OCI-M2 (cell line): ENCODE measurements around the gene RSPO4.
"Not testable (repeated sequence)": the region's sequence is repeated elsewhere in the genome, so short reads cannot be mapped to it uniquely, and the experiment has no call there.

Experiments
- DNase-seq: peaks from one replicate; lab custom pipeline; 2025; ENCODE audit not compliant: unreplicated experiment; lab: John Stamatoyannopoulos, UW

RSPO4 gene

GRCh38 chr20:1001911-1002681, at the start of gene RSPO4:
TSS of gene RSPO4 (minus strand) at chr20:1002311. CDS start at chr20:1002164, 147 bp downstream.
- no peak for DNase-seq

GRCh38 chr20:1050440-1050839, 48.3 kb upstream of the RSPO4 start:
- DNase-seq, result no peak

GRCh38 chr20:1045860-1046418, 43.8 kb upstream of the RSPO4 start:
- no peak for DNase-seq

GRCh38 chr20:1041845-1042390, 39.8 kb upstream of the RSPO4 start:
- DNase-seq, result no peak

GRCh38 chr20:1038205-1038604, 36.1 kb upstream of the RSPO4 start:
- no peak for DNase-seq

DNA sequence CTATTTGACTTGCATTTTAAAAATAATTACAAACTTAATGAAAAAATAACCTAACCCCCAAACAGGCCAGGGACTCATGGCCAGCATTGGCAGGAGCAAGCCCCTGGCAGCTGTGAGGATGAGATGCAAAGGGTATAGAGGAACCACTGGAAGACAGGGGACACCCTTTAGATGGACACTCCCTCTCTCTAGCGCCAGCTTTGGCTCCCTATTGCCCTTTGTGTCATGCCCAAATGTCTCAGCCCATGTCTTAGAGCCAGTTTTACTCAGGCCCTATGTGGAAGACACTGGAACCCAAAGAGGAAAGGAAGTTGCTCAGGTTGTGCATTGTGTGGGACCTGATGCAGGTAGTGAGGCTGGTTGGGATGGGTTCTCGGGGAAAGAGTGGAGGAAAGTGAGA, 34.9 kb upstream of the RSPO4 start:
- DNase-seq, result no peak

DNA sequence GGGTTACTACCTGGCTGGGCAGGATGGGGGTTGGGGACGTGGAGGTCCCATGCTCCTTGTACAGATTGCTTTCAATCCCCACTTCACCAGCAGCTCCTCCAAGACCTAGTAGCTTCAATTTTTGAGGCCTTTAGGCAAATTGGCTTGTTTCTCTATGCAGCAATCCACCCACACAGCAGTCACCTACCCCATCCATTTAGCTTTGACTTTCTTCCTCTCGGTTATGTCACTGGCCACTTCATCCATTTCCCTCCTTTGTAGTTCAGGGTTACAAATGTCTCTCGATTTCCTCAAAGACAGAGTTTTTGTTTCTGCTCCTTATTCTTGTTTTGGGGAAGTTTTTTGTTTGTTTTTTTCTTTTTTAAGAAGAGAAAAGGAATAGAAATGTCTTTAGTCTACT, 33.4 kb upstream of the RSPO4 start:
- no peak for DNase-seq

DNA sequence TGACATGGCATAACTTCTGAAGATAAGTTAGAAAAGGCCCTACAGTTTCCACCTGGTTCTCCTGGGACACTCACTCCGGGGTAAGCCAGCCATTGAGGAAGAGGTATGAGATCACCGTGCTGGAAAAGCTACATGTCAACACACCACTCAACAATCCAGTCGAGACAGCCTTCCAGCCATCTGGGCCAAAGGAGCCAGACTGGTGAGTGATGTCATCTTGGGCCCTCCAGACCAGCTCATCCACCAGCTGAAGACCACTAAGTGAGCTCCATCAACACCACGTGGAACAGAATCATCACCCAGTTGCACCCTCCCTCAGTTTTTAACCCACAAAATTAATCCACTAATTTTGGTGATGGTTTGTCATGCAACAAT, 32.3 kb upstream of the RSPO4 start:
- DNase-seq, result no peak

- DNase-seq, result no peak
Observed at GRCh38 chr20:1033751-1034414, 31.8 kb upstream of the RSPO4 start.

DNA sequence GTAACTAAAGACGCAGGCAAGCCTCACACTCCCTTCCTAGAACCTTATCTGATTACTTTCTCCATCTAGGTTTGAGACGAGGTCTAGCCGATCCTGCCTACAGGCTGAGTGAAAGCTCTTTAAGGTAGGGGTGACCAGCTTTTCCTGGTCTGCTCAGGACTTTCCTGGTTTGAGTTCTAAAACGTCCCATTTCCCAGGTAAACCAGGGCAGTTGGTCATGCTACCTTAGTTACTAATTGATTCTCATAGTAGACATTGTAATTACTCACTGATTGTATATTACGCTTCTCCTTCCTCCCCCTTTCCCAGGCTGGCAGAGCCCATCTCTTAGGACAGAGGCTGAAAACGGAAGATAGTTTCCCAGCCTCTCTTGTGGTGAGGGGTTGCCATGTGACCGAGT, 27.9 kb upstream of the RSPO4 start:
- DNase-seq, result no peak

DNA sequence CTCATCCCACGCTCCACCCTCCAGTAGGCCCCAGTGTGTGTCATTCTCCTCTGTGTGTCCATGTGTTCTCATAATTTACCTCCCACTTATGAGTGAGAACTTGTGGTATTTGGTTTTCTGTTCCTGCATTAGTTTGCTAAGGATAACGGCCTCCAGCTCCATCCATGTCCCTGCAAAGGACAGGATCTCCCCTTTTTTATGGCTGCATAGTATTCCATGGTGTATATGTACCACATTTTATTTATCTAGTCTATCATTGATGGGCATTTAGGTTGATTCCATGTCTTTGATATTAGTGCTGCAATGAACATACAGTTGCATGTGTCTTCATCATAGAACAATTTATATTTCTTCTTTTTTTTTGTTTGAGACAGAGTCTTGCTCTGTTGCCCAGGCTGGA, 24.1 kb upstream of the RSPO4 start:
- not testable (repeated sequence) for DNase-seq

DNA sequence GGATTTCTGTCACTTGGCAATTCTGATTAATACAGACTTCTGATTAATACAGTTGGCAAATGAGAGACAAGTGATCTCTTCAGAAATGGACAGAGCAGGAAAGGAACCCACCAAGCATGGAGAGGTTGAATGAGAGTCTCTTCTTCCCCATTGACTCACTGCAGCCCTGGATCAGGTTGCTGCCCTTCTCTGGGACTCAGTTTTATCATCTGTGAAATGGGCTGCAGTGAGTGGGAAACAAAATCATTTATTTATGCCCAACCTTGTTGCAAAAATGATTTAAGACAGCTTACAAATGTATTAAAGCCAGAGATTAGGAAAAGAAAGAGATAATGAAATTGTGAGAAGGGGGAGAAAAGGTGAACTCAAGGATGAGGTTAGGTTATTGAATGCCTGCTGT, 20.8 kb upstream of the RSPO4 start:
- DNase-seq, result no peak

GRCh38 chr20:1020614-1021013, 18.5 kb upstream of the RSPO4 start:
- no peak for DNase-seq

- no peak for DNase-seq
Observed at GRCh38 chr20:1019344-1019743, 17.2 kb upstream of the RSPO4 start.

DNA sequence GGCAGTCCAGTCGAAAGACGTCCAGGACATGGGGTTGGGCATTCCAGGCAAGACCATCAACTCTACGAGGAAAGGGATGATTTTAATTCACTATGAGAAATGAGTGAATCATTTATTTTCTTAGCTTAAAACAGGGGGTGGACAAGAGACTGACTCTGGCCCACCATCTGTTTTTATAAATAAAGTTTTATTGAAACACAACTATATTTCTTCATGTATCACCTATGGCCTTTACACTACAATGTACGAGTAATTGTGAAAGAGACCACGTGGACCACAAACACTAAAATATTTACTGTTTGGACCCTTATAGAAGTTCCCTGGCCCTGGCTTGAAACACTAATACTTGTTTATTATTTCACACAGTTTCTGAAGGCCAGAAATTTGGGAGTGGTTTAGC, 15.6 kb upstream of the RSPO4 start:
- DNase-seq, result no peak

- DNase-seq, result no peak
Observed at GRCh38 chr20:1015181-1015580, 13.1 kb upstream of the RSPO4 start.

DNA sequence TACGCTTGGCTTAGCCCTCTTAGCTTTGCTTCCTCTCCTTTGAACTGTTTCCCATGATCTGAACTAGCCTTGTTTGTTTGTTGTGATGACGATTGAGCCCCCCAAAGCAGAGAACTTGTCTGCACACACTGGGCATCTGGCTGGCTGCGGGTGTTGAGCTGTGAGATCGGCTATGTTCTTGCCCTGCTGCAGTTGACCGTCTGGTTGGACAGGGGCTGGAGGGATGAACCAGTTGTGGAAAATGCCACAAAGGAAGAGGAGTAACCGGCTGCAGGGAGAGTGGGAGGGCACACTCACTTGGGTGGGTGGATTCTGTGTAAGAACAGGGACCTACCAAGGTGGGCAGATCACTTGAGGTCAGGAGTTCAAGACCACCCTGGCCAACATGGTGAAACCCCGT, 12.4 kb upstream of the RSPO4 start:
- DNase-seq, result no peak

DNA sequence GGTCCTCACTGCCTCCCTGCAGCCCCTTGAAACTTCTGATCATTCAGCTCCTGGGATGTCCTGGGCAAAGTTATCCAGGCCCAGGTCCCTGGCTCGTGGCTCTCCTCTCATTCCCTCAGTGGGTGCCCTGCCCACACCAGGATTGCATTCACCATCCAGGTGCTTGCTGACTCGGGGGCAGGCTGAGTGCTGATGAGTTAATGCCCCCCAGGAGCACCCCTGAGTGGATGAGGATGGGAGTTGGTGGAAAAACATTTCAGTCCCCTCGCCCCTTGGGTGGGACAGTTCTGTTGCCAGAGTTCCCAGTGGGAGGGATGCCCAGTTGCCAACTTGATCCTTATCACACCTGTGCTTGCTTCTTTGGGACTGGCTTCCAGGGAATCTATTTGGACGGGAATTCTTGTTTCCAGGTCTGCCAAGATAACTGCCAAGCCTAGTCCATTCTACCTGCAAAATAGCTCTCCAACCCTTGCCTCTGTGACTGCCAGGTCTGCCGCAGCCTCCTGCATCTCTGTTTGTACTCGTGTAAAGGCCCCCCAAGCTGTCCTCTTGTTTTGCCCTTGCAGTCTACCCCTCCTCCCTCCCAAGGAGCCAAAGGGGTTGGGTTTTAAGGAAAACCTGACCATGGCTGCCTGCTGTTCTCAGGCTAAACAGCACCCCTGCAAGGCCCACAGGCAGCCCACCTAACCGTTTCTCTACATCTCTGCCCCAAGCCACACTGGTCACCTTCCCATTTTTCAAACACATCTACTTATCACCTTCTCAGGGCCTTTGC, 11.6 kb upstream of the RSPO4 start:
- no peak for DNase-seq

DNA sequence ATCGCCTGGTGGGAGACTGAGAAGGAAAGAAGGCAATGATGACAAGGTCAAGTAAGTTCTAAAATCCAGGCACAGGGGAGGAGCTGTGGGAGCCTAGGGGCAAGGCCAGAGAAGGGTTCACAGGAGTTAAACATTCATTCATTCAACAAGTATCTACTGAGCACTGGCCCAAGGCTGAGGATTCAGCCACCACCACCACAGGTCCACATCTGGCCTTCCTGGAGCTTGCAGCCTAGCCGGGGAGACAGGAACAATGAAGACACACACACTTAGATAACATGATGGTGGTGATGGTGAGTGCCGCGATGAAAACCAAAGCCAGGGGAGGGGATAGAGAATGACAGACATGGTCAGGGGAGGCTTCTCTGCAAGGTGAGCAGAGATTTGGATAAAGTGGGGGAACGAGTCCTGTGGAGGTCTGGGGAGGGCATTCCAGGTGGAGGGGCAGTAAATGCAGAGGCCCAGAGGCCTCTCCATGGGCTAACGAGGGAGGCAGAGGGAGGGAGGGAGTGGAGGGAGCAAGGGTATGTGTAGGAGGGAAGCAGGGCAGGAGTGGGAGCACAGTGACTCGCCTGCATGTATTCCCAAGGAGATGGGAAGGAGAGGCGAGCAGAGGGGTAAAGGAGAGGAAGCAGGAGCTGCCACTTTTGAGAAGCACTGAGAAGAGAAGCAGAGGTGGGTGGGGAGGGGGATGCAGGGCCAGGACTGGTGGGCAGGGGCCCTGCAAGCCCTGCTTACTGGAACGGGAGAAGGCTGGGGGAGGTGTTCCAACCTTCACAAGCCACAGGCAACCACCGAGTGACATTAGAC, 10.5 kb upstream of the RSPO4 start:
- no peak for DNase-seq

DNA sequence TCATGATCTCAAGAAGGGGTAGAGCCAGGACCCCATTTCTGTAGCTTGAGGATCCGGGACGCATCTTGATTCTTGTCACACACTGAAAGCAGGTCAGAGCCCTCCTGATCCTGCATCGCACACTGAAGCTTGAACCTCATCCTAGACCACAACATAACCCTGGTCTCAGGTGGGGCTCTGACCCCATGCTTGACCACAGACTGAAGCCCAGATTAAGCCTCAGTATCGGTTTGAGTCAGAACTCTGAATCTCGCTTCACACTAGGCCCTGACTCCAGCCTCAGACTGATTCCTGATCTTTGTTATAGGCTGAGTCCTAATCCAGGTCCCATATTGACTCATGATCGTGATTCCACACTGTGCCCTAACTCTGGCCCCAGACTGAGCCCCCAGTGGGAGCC, 8.5 kb upstream of the RSPO4 start:
- DNase-seq, result no peak
